HFF-Myc (cell line): ENCODE measurements around the gene PLXNA4.

ENCODE experiments used
- DNase-seq: peaks from one replicate; pipeline ENCODE4 v3.0.0-alpha.2; 2011; ENCODE audit warnings: low read depth; ENCODE audit errors: extremely low read depth
- H3K4me3 ChIP-seq: replicated peaks from 2 replicates; pipeline ENCODE4 v1.5.1; 2011; ENCODE audit warnings: low read depth, mild to moderate bottlenecking, control low read depth, low read length
- TF ChIP-seq, protein P1 (sequence below): IDR thresholded peaks from 2 replicates; pipeline ENCODE4 v1.5.1; 2012; ENCODE audit warnings: mild to moderate bottlenecking, low read depth, low read length, control low read depth; ENCODE audit errors: missing control alignments

PLXNA4 gene

DNA sequence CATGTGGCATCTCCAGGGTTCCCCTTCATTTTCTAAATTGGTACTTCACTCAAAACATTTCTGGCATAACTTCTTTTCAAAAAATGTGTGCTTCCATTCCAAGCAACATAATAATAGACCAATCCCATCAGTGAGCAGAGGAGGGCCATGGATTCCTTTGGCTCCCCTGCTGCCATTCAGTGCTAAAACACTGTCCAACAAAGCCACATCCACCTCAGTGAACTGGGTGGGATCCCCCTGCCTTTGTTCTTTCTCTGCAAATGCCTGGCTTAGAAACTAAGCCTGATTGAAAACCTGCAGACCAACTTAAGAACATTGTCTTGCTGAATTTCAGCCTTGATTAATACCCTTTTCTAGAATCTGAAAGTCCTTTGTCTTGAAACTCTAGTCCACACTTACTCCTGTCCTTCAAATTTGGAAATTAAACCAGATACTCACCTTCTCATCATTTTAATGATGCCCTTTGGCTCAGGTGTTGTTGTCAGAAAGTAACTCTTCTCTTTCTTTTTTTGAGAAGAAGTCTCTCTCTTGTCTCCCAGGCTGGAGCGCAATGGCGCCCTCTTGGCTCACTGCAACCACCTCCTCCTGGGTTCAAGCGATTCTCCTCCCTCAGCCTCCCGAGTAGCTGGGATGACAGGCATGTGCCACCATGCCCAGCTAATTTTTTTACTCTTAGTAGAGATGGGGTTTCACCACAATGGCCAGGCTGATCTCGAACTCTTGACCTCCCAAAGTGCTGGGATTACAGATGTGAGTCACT, 132.3 kb downstream of the PLXNA4 start:
- no peak overlapping the region for H3K4me3 ChIP-seq
- DNase-seq, result no peak
- TF ChIP-seq, protein P1, sequence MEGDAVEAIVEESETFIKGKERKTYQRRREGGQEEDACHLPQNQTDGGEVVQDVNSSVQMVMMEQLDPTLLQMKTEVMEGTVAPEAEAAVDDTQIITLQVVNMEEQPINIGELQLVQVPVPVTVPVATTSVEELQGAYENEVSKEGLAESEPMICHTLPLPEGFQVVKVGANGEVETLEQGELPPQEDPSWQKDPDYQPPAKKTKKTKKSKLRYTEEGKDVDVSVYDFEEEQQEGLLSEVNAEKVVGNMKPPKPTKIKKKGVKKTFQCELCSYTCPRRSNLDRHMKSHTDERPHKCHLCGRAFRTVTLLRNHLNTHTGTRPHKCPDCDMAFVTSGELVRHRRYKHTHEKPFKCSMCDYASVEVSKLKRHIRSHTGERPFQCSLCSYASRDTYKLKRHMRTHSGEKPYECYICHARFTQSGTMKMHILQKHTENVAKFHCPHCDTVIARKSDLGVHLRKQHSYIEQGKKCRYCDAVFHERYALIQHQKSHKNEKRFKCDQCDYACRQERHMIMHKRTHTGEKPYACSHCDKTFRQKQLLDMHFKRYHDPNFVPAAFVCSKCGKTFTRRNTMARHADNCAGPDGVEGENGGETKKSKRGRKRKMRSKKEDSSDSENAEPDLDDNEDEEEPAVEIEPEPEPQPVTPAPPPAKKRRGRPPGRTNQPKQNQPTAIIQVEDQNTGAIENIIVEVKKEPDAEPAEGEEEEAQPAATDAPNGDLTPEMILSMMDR, result no peak

DNA sequence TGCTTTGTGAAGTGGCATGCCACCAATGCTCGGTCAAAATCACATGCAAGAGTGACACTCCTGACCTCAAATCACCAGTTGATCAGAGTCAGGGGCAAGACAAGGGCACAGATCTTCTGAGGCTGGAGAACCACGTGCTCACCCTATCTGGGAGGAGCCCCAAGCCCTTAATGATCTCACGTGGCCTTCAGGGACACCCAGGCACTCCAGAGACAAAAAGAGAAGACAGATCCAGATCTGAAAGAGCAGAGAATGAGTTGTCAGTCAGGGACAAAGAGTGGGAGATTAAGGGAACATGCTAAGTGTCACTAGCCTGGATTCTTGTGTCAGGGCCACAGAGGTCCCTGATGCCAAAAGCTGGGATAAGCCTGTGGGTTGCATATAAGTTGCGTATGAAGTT, 134.3 kb downstream of the PLXNA4 start:
- TF ChIP-seq, protein P1, result no peak
- no peak overlapping the region for H3K4me3 ChIP-seq
- DNase-seq, result no peak

- TF ChIP-seq, protein P1, result no peak
- H3K4me3 ChIP-seq, result no peak overlapping the region
- DNase-seq, result no peak
These were observed 136.1 kb downstream of the PLXNA4 start for GRCh38 chr7:132440151-132440550.

DNA sequence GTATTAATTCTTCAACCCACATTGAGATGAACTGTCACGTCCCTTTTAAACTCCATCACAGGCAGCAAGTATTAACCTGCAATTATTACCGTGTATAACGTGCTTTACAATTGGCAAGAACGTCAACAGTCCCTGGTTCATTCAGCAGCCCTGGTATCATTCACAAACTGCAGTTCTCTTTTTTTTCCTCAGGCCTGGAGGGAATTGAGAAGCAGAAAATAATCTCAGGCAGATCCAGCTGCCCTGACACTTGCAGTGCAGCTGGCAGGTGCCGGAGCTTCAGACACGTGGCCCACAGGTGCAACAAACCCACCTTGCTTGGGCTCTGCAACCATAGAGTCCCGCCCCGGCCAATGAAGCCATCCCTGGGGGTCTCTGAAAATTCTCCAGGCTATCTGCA, 137.3 kb downstream of the PLXNA4 start:
- TF ChIP-seq, protein P1, result no peak
- no peak overlapping the region for H3K4me3 ChIP-seq

DNA sequence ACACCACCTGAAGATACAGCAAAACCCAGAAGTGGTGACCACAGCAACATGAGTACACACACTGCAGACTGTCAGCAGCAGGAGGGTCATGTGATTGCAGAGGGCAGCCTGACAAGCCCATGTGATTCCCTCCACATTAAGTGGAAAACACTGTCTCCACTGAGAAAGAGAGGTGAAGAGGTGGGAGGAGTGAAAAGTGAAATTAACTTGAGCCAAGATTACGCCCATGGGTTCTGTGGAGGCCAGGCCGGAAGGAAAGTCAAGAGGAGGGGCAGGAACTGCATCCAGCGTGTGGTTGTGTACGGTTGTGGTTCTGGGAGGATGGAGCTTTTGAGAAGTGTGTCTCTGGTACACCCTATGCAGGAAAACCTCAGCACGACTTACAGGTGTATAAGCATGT, 138.5 kb downstream of the PLXNA4 start:
- H3K4me3 ChIP-seq, result no peak overlapping the region
- no peak for DNase-seq
- TF ChIP-seq, protein P1, result no peak

More for the DNA sequence above, 137.3 kb downstream of the PLXNA4 start:
- DNase-seq, result no peak

- TF ChIP-seq, protein P1, result no peak
- no peak overlapping the region for H3K4me3 ChIP-seq
- no peak for DNase-seq
These were observed 140.1 kb downstream of the PLXNA4 start for GRCh38 chr7:132436121-132436520.
